Dermis lymphatic vessel endothelial cell (primary cell): Measurements from ENCODE around the gene EIF4E1B. TPM values are rescaled to one million over a fixed set of nuclear protein-coding genes. Genes with fewer than 3 reads are reported as not detected.

ENCODE experiments used
- total RNA-seq: library from RNA; depleted of rRNA; stranded (reverse); fragments of >200 nt; gene quantifications from 2 replicates; pipeline ENCODE4 v1.2.1, GENCODE V29; 2014

Gene EIF4E1B, protein sequence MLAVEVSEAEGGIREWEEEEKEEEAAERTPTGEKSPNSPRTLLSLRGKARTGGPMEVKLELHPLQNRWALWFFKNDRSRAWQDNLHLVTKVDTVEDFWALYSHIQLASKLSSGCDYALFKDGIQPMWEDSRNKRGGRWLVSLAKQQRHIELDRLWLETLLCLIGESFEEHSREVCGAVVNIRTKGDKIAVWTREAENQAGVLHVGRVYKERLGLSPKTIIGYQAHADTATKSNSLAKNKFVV
- total RNA-seq, result not detected in 2 replicates

DNA sequence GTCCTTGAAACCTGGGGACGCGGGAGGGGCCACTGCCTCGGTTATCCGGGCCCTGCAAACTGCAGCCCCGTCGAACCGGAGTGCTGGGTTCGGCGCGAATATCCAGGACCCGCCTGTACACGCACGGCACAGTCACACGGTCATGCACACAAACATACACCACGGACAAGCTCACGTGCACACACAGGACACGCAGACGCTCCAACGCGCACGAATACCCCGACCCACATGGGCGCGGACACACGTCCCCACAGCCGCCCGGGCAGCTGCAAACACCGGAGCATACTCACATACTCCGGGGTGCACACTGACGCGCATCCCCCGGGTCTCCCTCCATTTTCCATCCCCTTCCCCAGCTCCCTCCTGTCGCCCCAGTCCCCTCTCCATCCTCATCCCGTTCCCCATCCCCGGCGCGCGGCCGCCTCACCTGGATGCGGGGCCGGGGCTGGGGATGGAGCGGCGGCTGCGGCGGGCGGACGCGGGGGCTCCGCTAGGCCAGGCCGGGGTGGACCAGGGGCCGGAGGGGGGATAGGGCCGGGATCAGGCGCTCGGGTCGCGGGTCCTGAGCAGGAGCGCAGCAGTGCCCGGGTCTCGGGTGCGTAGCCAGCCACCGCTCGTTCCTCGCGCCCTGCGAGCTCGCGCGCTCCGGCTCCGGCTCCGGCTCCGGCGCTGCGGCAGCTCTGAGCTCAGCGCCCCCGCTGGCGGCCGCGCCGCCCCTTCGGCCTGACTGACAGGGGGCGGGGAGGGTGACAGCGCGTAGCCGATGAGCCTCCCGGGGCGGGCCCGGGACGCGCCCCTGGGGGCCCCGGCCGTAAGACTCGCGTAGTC is at the start of gene EIF4E1B, which contains the start of gene SNCB:
Gene EIF4E1B (plus strand): TSS at position 823 of the 828 bp plus-strand sequence. CDS start 12,113 bp downstream, outside the sequence.
Gene SNCB (minus strand): TSS at position 682 of the 828 bp plus-strand sequence. CDS start 880 bp downstream, outside the sequence.

DNA sequence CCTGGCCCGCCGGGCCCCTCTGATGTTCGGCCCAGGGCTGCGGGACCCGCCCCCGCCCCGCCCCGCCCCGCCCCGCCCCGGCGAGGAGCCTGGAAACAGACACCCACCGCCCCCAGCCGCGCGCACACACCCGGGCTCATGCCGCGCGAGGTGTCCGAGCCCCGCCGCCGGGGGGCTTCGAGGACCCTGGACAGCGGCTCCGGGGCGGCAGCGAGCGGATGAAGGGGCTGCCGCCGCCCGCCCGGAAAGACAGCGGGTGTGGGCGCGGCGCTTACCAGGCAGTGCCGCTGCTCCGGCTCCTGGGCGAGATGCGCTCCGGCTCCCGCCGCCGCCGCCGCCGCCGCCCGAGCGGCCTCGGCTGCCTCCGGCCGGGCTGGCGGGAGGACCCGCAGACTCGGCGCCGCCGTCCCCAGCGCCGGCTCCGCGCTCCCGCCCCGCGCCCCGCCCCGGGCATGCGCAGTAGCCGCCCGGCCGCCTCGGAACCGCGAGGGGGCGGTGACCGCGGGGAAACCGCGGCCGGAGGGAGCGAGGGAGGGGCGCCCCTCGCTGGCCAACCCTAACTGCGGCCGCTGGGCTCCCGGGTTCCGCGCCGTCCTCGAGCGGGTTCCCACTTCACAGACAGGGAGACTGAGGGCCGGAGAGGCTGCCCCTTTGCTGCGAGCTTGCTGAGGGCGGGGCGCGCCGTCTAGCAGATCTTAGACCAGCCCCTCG is 20.6 kb upstream of the EIF4E1B start, which contains the start of gene GPRIN1:
Gene GPRIN1 (minus strand): TSS at position 433 of the 711 bp plus-strand sequence. CDS start 10,322 bp downstream, outside the sequence.

DNA sequence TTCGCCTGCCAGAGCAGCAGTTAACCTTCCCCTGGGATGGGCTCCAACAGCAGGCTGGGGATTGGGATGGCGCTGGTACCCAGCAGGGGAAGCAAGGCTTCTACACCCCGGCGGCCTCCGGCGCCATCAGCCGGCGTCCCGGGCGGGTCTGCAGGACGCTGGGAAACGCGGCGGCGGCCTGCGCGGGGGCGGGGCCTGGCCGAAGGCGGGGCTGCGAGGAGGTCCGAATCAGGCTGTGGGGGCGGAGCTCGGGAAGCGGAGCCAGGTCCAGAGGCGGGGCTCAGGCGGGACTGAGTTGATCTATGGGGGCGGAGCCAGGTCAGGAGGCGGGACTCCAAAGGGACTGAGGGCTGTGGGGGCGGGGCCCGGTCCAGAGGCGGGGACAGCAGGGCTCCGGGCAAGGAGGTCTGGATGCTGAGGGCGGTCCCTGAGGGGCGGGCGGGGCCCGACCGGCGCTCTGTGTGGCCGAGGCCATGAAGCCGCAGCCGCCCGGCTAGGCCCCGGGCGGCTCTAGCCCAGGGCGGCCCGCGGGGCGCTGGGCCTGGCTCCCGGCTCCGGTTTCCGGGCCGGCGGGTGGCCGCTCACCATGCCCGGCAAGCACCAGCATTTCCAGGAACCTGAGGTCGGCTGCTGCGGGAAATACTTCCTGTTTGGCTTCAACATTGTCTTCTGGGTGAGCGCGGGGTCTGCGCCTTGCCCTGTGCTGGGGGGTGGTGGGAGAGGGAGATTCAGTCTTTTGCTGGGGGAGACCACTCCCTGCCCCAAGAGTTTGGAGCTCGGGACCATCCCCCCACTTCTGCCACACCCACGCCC is 16.8 kb downstream of the EIF4E1B start, which contains the start of gene TSPAN17:
Gene TSPAN17 (plus strand): TSS at position 455 of the 813 bp plus-strand sequence. CDS start 132 bp downstream, at position 587.

Other genes starting within 250 kb of the EIF4E1B start
- 10.1 and 12.3 TPM in 2 replicates for gene NOP16, start 242.1 kb upstream of the EIF4E1B start, total RNA-seq
- 42.1 and 54.0 TPM in 2 replicates for gene HIGD2A, start 241.9 kb upstream of the EIF4E1B start, total RNA-seq
- 78.0 and 82.7 TPM in 2 replicates for gene CLTB, start 214.1 kb upstream of the EIF4E1B start, total RNA-seq
- 39.9 and 42.0 TPM in 2 replicates for gene FAF2, start 182.3 kb upstream of the EIF4E1B start, total RNA-seq
- gene RNF44, start 93.3 kb upstream of the EIF4E1B start, total RNA-seq, result 3.4 and 4.6 TPM in 2 replicates
- under 0.01 TPM in 2 replicates for gene CDHR2, start 81.3 kb upstream of the EIF4E1B start, total RNA-seq
- 3.9 and 4.3 TPM in 2 replicates for gene GPRIN1, start 20.5 kb upstream of the EIF4E1B start, total RNA-seq
- 0.43 TPM in 2 replicates for gene SNCB, start 141 bp upstream of the EIF4E1B start, total RNA-seq
- 40.4 and 40.7 TPM in 2 replicates for gene TSPAN17, start 16.8 kb downstream of the EIF4E1B start, total RNA-seq
- 0.22 and 0.26 TPM in 2 replicates for gene UNC5A, start 179.9 kb downstream of the EIF4E1B start, total RNA-seq